K562 (cell line): ENCODE data around the gene IRF2. TPM values are rescaled to one million over a fixed set of nuclear protein-coding genes. Genes with fewer than 3 reads are reported as not detected.

Experiments used
- ATF1 ChIP-seq, 2 experiments: fragments of 450-650 bp in 1 of 2; IDR thresholded peaks; 2 replicates each; pipeline ENCODE4 v1.6.1; 2016; ENCODE audit warnings: missing compliant biosample characterization in 1 of 2, missing genetic modification characterization in 1 of 2
- BCLAF1 ChIP-seq, 2 experiments: fragments of 450-650 bp in 1 of 2; IDR thresholded peaks; 2 replicates each; pipeline ENCODE4 v1.6.1; 2011 to 2017; ENCODE audit warnings: low read depth in 2 of 2, antibody characterized with exemption in 1 of 2, borderline replicate concordance in 1 of 2, low read length in 1 of 2, mild to moderate bottlenecking in 1 of 2, mixed read lengths in 1 of 2; ENCODE audit not compliant: control insufficient read depth in 1 of 2
- CEBPB ChIP-seq: fragments of 450-650 bp; IDR thresholded peaks from 2 replicates; pipeline ENCODE4 v1.6.1; 2016; ENCODE audit warnings: missing genetic modification characterization, missing compliant biosample characterization
- DLX4 ChIP-seq: fragments of 250-450 bp; sonication (Bioruptor Pico); IDR thresholded peaks from 2 replicates; pipeline ENCODE4 v1.6.1; 2021; ENCODE audit warnings: mild to moderate bottlenecking
- EP400 ChIP-seq: fragments of 450-650 bp; IDR thresholded peaks from 2 replicates; pipeline ENCODE4 v1.6.1; 2017; ENCODE audit warnings: antibody characterized with exemption, mild to moderate bottlenecking, moderate library complexity
- FOXK2 ChIP-seq, 2 experiments: fragments of 450-650 bp; IDR thresholded peaks in 1 of 2; conservative IDR thresholded peaks in 1 of 2; 2 replicates each; pipeline ENCODE4 v1.6.1; 2016; ENCODE audit warnings: low read depth in 2 of 2, mild to moderate bottlenecking in 1 of 2
- KDM5B ChIP-seq: fragments of 200-600 bp; sonication (generic); IDR thresholded peaks from 2 replicates; pipeline ENCODE4 v1.6.1; 2012; ENCODE audit warnings: low read depth, mild to moderate bottlenecking, moderate library complexity, low read length, control low read depth, inconsistent platforms; ENCODE audit not compliant: insufficient replicate concordance
- KLF13 ChIP-seq: fragments of 450-650 bp; IDR thresholded peaks from 2 replicates; pipeline ENCODE4 v1.6.1; 2016; ENCODE audit warnings: missing genetic modification characterization, low read depth, mild to moderate bottlenecking, missing compliant biosample characterization, moderate library complexity, borderline replicate concordance
- MYC ChIP-seq, 2 experiments: fragments of 250-450 bp in 1 of 2; sonication (Bioruptor Pico) in 1 of 2; IDR thresholded peaks; 2 replicates each; pipeline versions ENCODE4 v1.5.1 to v1.6.1; 2012 to 2021; ENCODE audit warnings: low read depth in 2 of 2, borderline replicate concordance in 1 of 2, improper control_type of control experiment in 1 of 2, low read length in 1 of 2, mild to moderate bottlenecking in 1 of 2, moderate library complexity in 1 of 2
- NFE2L1 ChIP-seq: fragments of 450-650 bp; IDR thresholded peaks from 2 replicates; pipeline ENCODE4 v1.6.1; 2016; ENCODE audit warnings: missing genetic modification characterization, low read depth, mild to moderate bottlenecking, missing compliant biosample characterization, moderate library complexity, borderline replicate concordance
- NFIC ChIP-seq: fragments of 450-650 bp; IDR thresholded peaks from 2 replicates; pipeline ENCODE4 v1.6.1; 2017; ENCODE audit warnings: mild to moderate bottlenecking, inconsistent platforms
- PATZ1 ChIP-seq: fragments of 250-450 bp; sonication (Bioruptor Pico); IDR thresholded peaks from 2 replicates; pipeline ENCODE4 v1.5.0; 2020; ENCODE audit warnings: mild to moderate bottlenecking, borderline replicate concordance
- PCBP2 ChIP-seq: fragments of 200-400 bp; formaldehyde crosslinking; IDR thresholded peaks from 2 replicates; pipeline ENCODE4 v1.6.1; 2018; ENCODE audit warnings: low read length, low read depth, mild to moderate bottlenecking, moderate library complexity; ENCODE audit not compliant: poor library complexity, severe bottlenecking
- POLR3G ChIP-seq: IDR thresholded peaks from 2 replicates; pipeline ENCODE4 v1.6.1; 2011; ENCODE audit not compliant: insufficient read length, insufficient replicate concordance; ENCODE audit errors: extremely low read depth
- PTTG1 ChIP-seq: fragments of 450-650 bp; IDR thresholded peaks from 2 replicates; pipeline ENCODE4 v1.6.1; 2016; ENCODE audit warnings: low read depth, mild to moderate bottlenecking, missing genetic modification characterization, missing compliant biosample characterization
- RBM22 ChIP-seq: fragments of 200-400 bp; formaldehyde crosslinking; IDR thresholded peaks from 2 replicates; pipeline ENCODE4 v1.6.1; 2018; ENCODE audit warnings: low read length, low read depth; ENCODE audit not compliant: poor library complexity, severe bottlenecking
- RFX1 ChIP-seq: fragments of 450-650 bp; IDR thresholded peaks from 2 replicates; pipeline ENCODE4 v1.6.1; 2016; ENCODE audit warnings: mild to moderate bottlenecking, moderate library complexity
- TAL1 ChIP-seq: fragments of 450-650 bp; IDR thresholded peaks from 2 replicates; pipeline ENCODE4 v1.6.1; 2016; ENCODE audit warnings: mild to moderate bottlenecking
- XRCC4 ChIP-seq: IDR thresholded peaks from one replicate; pipeline ENCODE4 v1.6.1; 2011; ENCODE audit not compliant: insufficient read depth, insufficient read length; ENCODE audit errors: extremely low read depth
- ZC3H8 ChIP-seq: fragments of 450-650 bp; IDR thresholded peaks from 2 replicates; pipeline ENCODE4 v1.6.1; 2017
- ZEB2 ChIP-seq: fragments of 450-650 bp; IDR thresholded peaks from 2 replicates; pipeline ENCODE4 v1.6.1; 2016
- ZFPM2 ChIP-seq: fragments of 250-450 bp; sonication (Bioruptor Pico); IDR thresholded peaks from 2 replicates; pipeline ENCODE4 v1.5.1; 2022; ENCODE audit warnings: mild to moderate bottlenecking
- ZNF717 ChIP-seq: fragments of 250-450 bp; sonication (Bioruptor Pico); IDR thresholded peaks from 2 replicates; pipeline ENCODE4 v1.5.0; 2021
- ZSCAN29 ChIP-seq: fragments of 450-650 bp; IDR thresholded peaks from 2 replicates; pipeline ENCODE4 v1.6.1; 2017
- polyA plus RNA-seq, 8 experiments: library from polyadenylated mRNA; depleted of rRNA in 4 of 8; stranded (reverse) in 5 of 8; unstranded in 3 of 8; fragments of >200 nt; fragmentation: Nextera tagmentation in 2 of 8; fragmentation: Illumina TruSeq in 1 of 8; extraction: Ambion mirVana in 2 of 8; extraction: Trizol in 1 of 8; gene quantifications; 2 replicates each; pipeline versions ENCODE4 v1.2.1 to v1.2.3, GENCODE V29; 2011 to 2014; ENCODE audit warnings: inconsistent platforms in 1 of 8, missing spikeins in 1 of 8
- total RNA-seq, 7 experiments: library from RNA; depleted of rRNA in 6 of 7; stranded (reverse); fragments of >200 nt in 6 of 7; fragmentation: Illumina TruSeq in 2 of 7; extraction: Trizol in 2 of 7; gene quantifications; 2 replicates each; pipeline versions ENCODE4 v1.2.1 to v1.2.3, GENCODE V29; 2011 to 2021; ENCODE audit warnings: low replicate concordance in 1 of 7

Gene IRF2
- total and polyA plus RNA-seq, 9 of the 15 experiments (the other 6 are each of a cell fraction or from before 2014, with no cell fraction given) = 7.1 to 17.1 (median 11.3) TPM

GRCh38 chr4:184447664-184448063 is 26.7 kb downstream of the IRF2 start (continued):
- no peak for TF ChIP-seq BCLAF1 (IDR thresholded peaks at IDR 0.05; ENCODE audit: borderline replicate concordance in 1 of 2, control insufficient read depth in 1 of 2, low read depth in 2 of 2, low read length in 1 of 2)
- TF ChIP-seq NFE2L1 (tag) = peak; percentile 92
- TF ChIP-seq ZEB2 = peak; percentile 45; the same call in 1 of the 2 replicates
- no peak; the same call in 1 of the 2 replicates for TF ChIP-seq TAL1
- TF ChIP-seq EP400 = peak; percentile 18; the same call in 1 of the 2 replicates
- TF ChIP-seq PCBP2 = no peak
- TF ChIP-seq FOXK2 (conservative IDR thresholded peaks at IDR 0.05 in 1 of 2, IDR thresholded peaks at IDR 0.05 in 1 of 2; ENCODE audit: low read depth in 2 of 2) = peak; percentile 92 to 96
- no peak for TF ChIP-seq RBM22
- no peak for TF ChIP-seq ZC3H8
- no peak for TF ChIP-seq RFX1
- TF ChIP-seq CEBPB (tag) = no peak
- no peak for TF ChIP-seq ZNF717
- no peak for TF ChIP-seq PATZ1 (CRISPR knock-in tag)
- no peak for TF ChIP-seq POLR3G
- TF ChIP-seq MYC (IDR thresholded peaks at IDR 0.05; ENCODE audit: low read depth, low read length) = no peak
- no peak for TF ChIP-seq MYC (CRISPR knock-in tag; IDR thresholded peaks at IDR 0.05; ENCODE audit: borderline replicate concordance, low read depth)
- no peak for TF ChIP-seq ZSCAN29
- TF ChIP-seq ZFPM2 (CRISPR knock-in tag) = no peak
- no peak for TF ChIP-seq PTTG1 (tag)
- TF ChIP-seq ATF1 (CRISPR knock-in tag; IDR thresholded peaks at IDR 0.05) = no peak
- TF ChIP-seq ATF1 (tag; IDR thresholded peaks at IDR 0.05) = peak; percentile 25; the same call in 1 of the 2 replicates
- no peak for TF ChIP-seq KDM5B
- TF ChIP-seq NFIC = no peak
- no peak for TF ChIP-seq DLX4 (CRISPR knock-in tag)
- TF ChIP-seq KLF13 (tag) = no peak
- no peak for TF ChIP-seq XRCC4
